K562 (cell line): ENCODE results near the gene CCDC88A.

ENCODE experiments used
- NFIC ChIP-seq: fragments of 450-650 bp; IDR thresholded peaks from 2 replicates; pipeline ENCODE4 v1.6.1; 2017; ENCODE audit warnings: mild to moderate bottlenecking, inconsistent platforms
- NR2F6 ChIP-seq: fragments of 450-650 bp; formaldehyde crosslinking; IDR thresholded peaks from 2 replicates; pipeline ENCODE4 v1.4.0; 2020; ENCODE audit warnings: mild to moderate bottlenecking
- POLR2A ChIP-seq: fragments of 450-650 bp; conservative IDR thresholded peaks from 2 replicates; pipeline ENCODE4 v1.6.1; 2016
- RFX5 ChIP-seq: IDR thresholded peaks from 2 replicates; pipeline ENCODE4 v1.6.1; 2011; ENCODE audit warnings: low read depth, mild to moderate bottlenecking, improper control_type of control experiment, low read length
- TF ChIP-seq, protein P1 (sequence below): sonication (generic); formaldehyde crosslinking; IDR thresholded peaks from 2 replicates; pipeline ENCODE4 v1.8.0; 2022; ENCODE audit warnings: mild to moderate bottlenecking, low read depth, missing genetic modification reagents
- TF ChIP-seq, protein P2 (sequence below): fragments of 250-450 bp; sonication (Bioruptor Pico); IDR thresholded peaks from 2 replicates; pipeline ENCODE4 v1.8.0; 2021; ENCODE audit warnings: mild to moderate bottlenecking, moderate library complexity

DNA sequence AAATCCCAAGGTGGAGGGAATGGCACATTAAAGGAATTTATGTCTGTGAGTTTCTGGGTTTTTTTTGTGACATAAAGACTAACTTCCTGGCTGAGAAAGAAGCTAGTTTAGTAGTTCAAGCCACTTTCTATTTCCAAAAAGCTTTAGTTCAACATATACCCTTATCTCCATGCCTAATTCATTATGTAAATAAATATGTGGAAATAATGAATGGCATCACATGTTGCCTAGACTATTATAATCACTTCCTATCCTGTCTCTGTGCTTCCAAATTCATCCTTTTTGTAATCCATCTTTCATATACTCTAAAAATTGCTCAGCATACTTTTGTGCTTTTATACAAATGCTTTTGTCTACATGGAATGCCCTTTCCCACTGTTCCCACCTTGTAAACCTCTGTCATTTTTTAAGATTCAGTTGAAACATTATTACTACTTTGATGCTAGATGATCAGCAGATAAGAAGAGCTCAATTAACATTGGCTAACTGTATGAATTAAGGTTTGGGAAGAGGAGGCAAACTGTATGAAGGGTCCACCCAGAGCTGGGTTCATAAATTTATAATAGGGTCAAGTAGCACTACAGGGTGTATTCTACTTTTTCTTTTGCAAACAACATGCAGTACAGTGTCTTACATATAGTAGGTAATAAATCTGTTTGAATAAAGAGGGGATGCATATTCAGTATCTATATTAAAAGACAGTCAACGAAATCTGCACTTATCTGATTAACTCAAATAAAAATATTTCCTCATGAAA, 88.9 kb downstream of the CCDC88A start:
- TF ChIP-seq POLR2A, result no peak
- TF ChIP-seq, protein P1, sequence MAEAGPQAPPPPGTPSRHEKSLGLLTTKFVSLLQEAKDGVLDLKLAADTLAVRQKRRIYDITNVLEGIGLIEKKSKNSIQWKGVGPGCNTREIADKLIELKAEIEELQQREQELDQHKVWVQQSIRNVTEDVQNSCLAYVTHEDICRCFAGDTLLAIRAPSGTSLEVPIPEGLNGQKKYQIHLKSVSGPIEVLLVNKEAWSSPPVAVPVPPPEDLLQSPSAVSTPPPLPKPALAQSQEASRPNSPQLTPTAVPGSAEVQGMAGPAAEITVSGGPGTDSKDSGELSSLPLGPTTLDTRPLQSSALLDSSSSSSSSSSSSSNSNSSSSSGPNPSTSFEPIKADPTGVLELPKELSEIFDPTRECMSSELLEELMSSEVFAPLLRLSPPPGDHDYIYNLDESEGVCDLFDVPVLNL (CRISPR knock-in tag), result no peak
- TF ChIP-seq NFIC, result no peak
- no peak for TF ChIP-seq NR2F6 (CRISPR knock-in tag)
- no peak for TF ChIP-seq RFX5
- TF ChIP-seq, protein P2, sequence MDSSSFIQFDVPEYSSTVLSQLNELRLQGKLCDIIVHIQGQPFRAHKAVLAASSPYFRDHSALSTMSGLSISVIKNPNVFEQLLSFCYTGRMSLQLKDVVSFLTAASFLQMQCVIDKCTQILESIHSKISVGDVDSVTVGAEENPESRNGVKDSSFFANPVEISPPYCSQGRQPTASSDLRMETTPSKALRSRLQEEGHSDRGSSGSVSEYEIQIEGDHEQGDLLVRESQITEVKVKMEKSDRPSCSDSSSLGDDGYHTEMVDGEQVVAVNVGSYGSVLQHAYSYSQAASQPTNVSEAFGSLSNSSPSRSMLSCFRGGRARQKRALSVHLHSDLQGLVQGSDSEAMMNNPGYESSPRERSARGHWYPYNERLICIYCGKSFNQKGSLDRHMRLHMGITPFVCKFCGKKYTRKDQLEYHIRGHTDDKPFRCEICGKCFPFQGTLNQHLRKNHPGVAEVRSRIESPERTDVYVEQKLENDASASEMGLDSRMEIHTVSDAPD (CRISPR knock-in tag), result no peak
